GM19467 (cell line): Measurements from ENCODE around the gene GNAT1.

Experiments used
- ATAC-seq: cut with Tn5 transposase; IDR thresholded peaks from one replicate; pipeline ENCODE4 v1.9.1; 2021; ENCODE audit warnings: mild to moderate bottlenecking, moderate library complexity; ENCODE audit not compliant: unreplicated experiment

Gene GNAT1

GRCh38 chr3:50162034-50162883 lies 29.2 kb upstream of the GNAT1 start:
- ATAC-seq = no peak

- ATAC-seq = no peak
Observed at GRCh38 chr3:50163572-50164455, 27.6 kb upstream of the GNAT1 start.

GRCh38 chr3:50164481-50164880 lies 26.9 kb upstream of the GNAT1 start:
- no peak for ATAC-seq

GRCh38 chr3:50164984-50165909 lies 26.2 kb upstream of the GNAT1 start:
- no peak for ATAC-seq

- no peak for ATAC-seq
Observed at GRCh38 chr3:50165910-50166538, 25.4 kb upstream of the GNAT1 start.

- no peak for ATAC-seq
Observed at GRCh38 chr3:50166620-50167019, 24.8 kb upstream of the GNAT1 start.

GRCh38 chr3:50167069-50167840 lies 24.2 kb upstream of the GNAT1 start:
- no peak for ATAC-seq

- ATAC-seq = no peak
Observed at GRCh38 chr3:50167841-50168209, 23.6 kb upstream of the GNAT1 start.

GRCh38 chr3:50168388-50168787 lies 23.0 kb upstream of the GNAT1 start:
- no peak for ATAC-seq

- no peak for ATAC-seq
Observed at GRCh38 chr3:50168791-50169190, 22.6 kb upstream of the GNAT1 start.

- no peak for ATAC-seq
Observed at GRCh38 chr3:50169232-50169832, 22.1 kb upstream of the GNAT1 start.

GRCh38 chr3:50169858-50170257 lies 21.6 kb upstream of the GNAT1 start:
- no peak for ATAC-seq

GRCh38 chr3:50170689-50171088 lies 20.7 kb upstream of the GNAT1 start:
- no peak for ATAC-seq

GRCh38 chr3:50171540-50172301 lies 19.7 kb upstream of the GNAT1 start:
- no peak for ATAC-seq

GRCh38 chr3:50172626-50173220 lies 18.7 kb upstream of the GNAT1 start:
- ATAC-seq = no peak

- no peak for ATAC-seq
Observed at GRCh38 chr3:50173685-50174516, 17.5 kb upstream of the GNAT1 start.

GRCh38 chr3:50174517-50174895 lies 16.9 kb upstream of the GNAT1 start:
- no peak for ATAC-seq
